Central memory CD8-positive, alpha-beta T cell (primary cell): ENCODE measurements around the gene LCE4A.

Source experiments
- ATAC-seq: fragments of 150-1000 bp; cut with Tn5 transposase; replicated peaks from 2 replicates; pipeline ENCODE4 v1.10.0; 2022; ENCODE audit warnings: mild to moderate bottlenecking, moderate FRiP score, moderate number of reproducible peaks; ENCODE audit not compliant: poor library complexity, severe bottlenecking; ENCODE audit errors: extremely low read depth
- DNase-seq, 2 donors: peaks; one replicate each; pipeline ENCODE4 v3.0.0; 2021; ENCODE audit warnings: low spot score in 2 of 2
- H3K27ac Mint-ChIP-seq: one replicate; pipeline ENCODE4 v1.8.0; 2022; ENCODE audit warnings: low read depth, mild to moderate bottlenecking, moderate library complexity, mixed read lengths
- H3K27me3 Mint-ChIP-seq: one replicate; pipeline ENCODE4 v1.8.0; 2022; ENCODE audit warnings: mixed read lengths
- H3K36me3 Mint-ChIP-seq: one replicate; pipeline ENCODE4 v1.8.0; 2022; ENCODE audit warnings: mild to moderate bottlenecking, moderate library complexity, mixed read lengths; ENCODE audit not compliant: insufficient read depth
- H3K4me1 Mint-ChIP-seq: one replicate; pipeline ENCODE4 v1.8.0; 2022; ENCODE audit warnings: mixed read lengths
- H3K4me3 Mint-ChIP-seq: one replicate; pipeline ENCODE4 v1.8.0; 2022; ENCODE audit warnings: mild to moderate bottlenecking, moderate library complexity, mixed read lengths
- H3K9me3 Mint-ChIP-seq: one replicate; pipeline ENCODE4 v1.8.0; 2022; ENCODE audit warnings: mixed read lengths

Gene LCE4A

DNA sequence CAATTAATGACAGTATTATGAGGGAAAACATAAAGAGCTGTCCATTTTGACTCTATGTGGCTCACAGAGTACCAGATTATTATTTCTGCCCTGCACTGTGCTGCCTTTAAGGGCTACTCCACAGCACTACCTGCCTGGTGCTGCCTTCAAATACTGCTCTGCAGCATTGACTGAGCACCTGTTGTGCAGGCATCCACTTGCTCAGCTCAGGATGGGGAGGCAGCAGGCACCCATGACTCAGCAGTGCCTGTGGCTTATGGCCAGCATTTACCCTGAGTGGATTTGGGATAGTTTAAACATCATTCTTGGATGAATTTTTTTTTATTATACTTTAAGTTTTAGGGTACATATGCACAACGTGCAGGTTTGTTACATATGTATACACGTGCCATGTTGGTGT, 48.9 kb downstream of the LCE4A start:
- no peak overlapping the region for H3K4me3 Mint-ChIP-seq
- H3K36me3 Mint-ChIP-seq: no peaks in the 10 kb centered on the region
- ATAC-seq: no peak
- no peak for DNase-seq
- peaks cover 80% of the 10 kb centered on the region for H3K27me3 Mint-ChIP-seq
- no peak overlapping the region for H3K27ac Mint-ChIP-seq
- H3K9me3 Mint-ChIP-seq: no peaks in the 10 kb centered on the region
- no peaks in the 10 kb centered on the region for H3K4me1 Mint-ChIP-seq

GRCh38 chr1:152757747-152758146, 49.8 kb downstream of the LCE4A start, which contains the start of gene KPRP:
Gene KPRP (plus strand): TSS chr1:152758025. CDS start chr1:152759589, 1,564 bp downstream.
- H3K27me3 Mint-ChIP-seq: peaks cover 80% of the 10 kb centered on the region
- no peak for DNase-seq
- no peaks in the 10 kb centered on the region for H3K4me1 Mint-ChIP-seq
- H3K9me3 Mint-ChIP-seq: no peaks in the 10 kb centered on the region
- no peak within 1 kb of the TSS for H3K4me3 Mint-ChIP-seq
- H3K36me3 Mint-ChIP-seq: no peaks in the 10 kb centered on the region
- no peak within 1 kb of the TSS for H3K27ac Mint-ChIP-seq
- no peak for ATAC-seq

- ATAC-seq (no peak), DNase-seq (no peak)
- Mint-ChIP-seq H3K27ac (no peak overlapping the region), H3K4me1 (no peaks in the 10 kb centered on the region), H3K9me3 (no peaks in the 10 kb centered on the region), H3K27me3 (peaks cover 76% of the 10 kb centered on the region), H3K4me3 (no peak overlapping the region), H3K36me3 (no peaks in the 10 kb centered on the region)
Observed at GRCh38 chr1:152758636-152759035, 50.7 kb downstream of the LCE4A start.
